Measurements from ENCODE around the gene SLC66A2.
A peak's percentile ranks its signal among the peaks of the same experiment; 100 is the strongest.

Gene SLC66A2

GRCh38 chr18:79870301-79871025, 81.0 kb downstream of the SLC66A2 start:
- TF ChIP-seq ZC3H10 (CRISPR knock-in tag; IDR thresholded peaks at IDR 0.05): no peak
- no peak for TF ChIP-seq ARNTL (CRISPR knock-in tag; IDR thresholded peaks at IDR 0.05; ENCODE audit: borderline replicate concordance, low read depth)
- no peak for TF ChIP-seq GLIS3 (CRISPR knock-in tag; IDR thresholded peaks at IDR 0.05)
- no peak for TF ChIP-seq PPARA (CRISPR knock-in tag; IDR thresholded peaks at IDR 0.05; ENCODE audit: borderline replicate concordance)
- TF ChIP-seq PATZ1 (CRISPR knock-in tag; IDR thresholded peaks at IDR 0.05; ENCODE audit: borderline replicate concordance): no peak
- no peak for TF ChIP-seq ESRRG (CRISPR knock-in tag; IDR thresholded peaks at IDR 0.05)
- no peak for TF ChIP-seq ZNF8 (CRISPR knock-in tag; IDR thresholded peaks at IDR 0.05)
- no peak for TF ChIP-seq RARB (CRISPR knock-in tag; IDR thresholded peaks at IDR 0.05)
- no peak for TF ChIP-seq ISL1 (CRISPR knock-in tag; IDR thresholded peaks at IDR 0.05)
- no peak for TF ChIP-seq SNAI2 (CRISPR knock-in tag; IDR thresholded peaks at IDR 0.05)
- TF ChIP-seq ZFP3 (CRISPR knock-in tag; IDR thresholded peaks at IDR 0.05): no peak
- no peak for TF ChIP-seq POU6F1 (CRISPR knock-in tag; IDR thresholded peaks at IDR 0.05; ENCODE audit: borderline replicate concordance, low read depth)
- no peak for TF ChIP-seq ZFP30 (CRISPR knock-in tag; IDR thresholded peaks at IDR 0.05)
- TF ChIP-seq CREB5 (CRISPR knock-in tag; IDR thresholded peaks at IDR 0.05; ENCODE audit: low read depth): no peak
- TF ChIP-seq BACH2 (CRISPR knock-in tag; IDR thresholded peaks at IDR 0.05; ENCODE audit: borderline replicate concordance): no peak
- no peak for TF ChIP-seq ZNF565 (CRISPR knock-in tag; conservative IDR thresholded peaks at IDR 0.05; ENCODE audit: low read depth)
- TF ChIP-seq CSRNP3 (CRISPR knock-in tag; IDR thresholded peaks at IDR 0.05): no peak
- no peak for ATAC-seq

- TF ChIP-seq ZFP3 (CRISPR knock-in tag; IDR thresholded peaks at IDR 0.05): no peak
- no peak for ATAC-seq
Observed at GRCh38 chr18:79869591-79870300, 81.7 kb downstream of the SLC66A2 start.

- no peak for TF ChIP-seq PATZ1 (CRISPR knock-in tag; IDR thresholded peaks at IDR 0.05; ENCODE audit: borderline replicate concordance)
- TF ChIP-seq ZFP30 (CRISPR knock-in tag; IDR thresholded peaks at IDR 0.05): no peak
- no peak for TF ChIP-seq ZNF565 (CRISPR knock-in tag; conservative IDR thresholded peaks at IDR 0.05; ENCODE audit: low read depth)
- no peak for TF ChIP-seq GLIS3 (CRISPR knock-in tag; IDR thresholded peaks at IDR 0.05)
- no peak for TF ChIP-seq ZNF70 (CRISPR knock-in tag; IDR thresholded peaks at IDR 0.05)
- peak; percentile 16; the same call in 2 of the 3 replicates for ATAC-seq
Observed at GRCh38 chr18:79868811-79869541, 82.5 kb downstream of the SLC66A2 start.

Data from SK-N-SH treated with all-trans-retinoic acid at 6 μM for 48 hours (cell line).